GM21447 (cell line): Measurements from ENCODE around the gene TNNC1.

Experiments
- ATAC-seq: cut with Tn5 transposase; IDR thresholded peaks from one replicate; pipeline ENCODE4 v1.9.1; 2021; ENCODE audit not compliant: unreplicated experiment

TNNC1 gene

DNA sequence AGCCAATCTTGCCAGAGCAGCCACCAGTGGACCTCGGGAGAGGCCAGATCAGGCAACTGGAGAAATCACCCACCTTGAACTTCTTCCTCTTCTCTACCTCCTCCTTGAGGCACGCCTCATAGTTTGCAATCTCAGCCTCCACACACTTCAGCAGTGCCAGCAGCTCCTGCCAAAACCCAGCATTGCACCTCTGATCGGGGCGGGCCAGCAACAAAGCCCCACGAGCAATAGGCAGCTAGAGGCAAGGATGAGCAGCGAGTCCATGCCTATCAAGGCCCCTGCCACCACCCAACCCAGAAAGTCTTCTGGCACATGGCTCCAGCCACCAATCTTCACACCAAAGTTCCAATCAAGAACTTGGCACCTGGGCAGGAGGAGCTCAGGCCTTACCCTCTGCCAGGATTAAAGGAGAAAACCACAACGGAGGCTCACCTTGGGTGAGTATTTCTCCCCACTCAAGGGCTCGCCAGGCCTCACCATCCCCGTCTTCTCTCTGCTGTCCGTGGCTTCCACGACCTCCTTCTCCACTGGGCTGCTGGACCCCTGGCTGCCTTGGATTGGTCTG lies 51.1 kb downstream of the TNNC1 start:
- no peak for ATAC-seq

DNA sequence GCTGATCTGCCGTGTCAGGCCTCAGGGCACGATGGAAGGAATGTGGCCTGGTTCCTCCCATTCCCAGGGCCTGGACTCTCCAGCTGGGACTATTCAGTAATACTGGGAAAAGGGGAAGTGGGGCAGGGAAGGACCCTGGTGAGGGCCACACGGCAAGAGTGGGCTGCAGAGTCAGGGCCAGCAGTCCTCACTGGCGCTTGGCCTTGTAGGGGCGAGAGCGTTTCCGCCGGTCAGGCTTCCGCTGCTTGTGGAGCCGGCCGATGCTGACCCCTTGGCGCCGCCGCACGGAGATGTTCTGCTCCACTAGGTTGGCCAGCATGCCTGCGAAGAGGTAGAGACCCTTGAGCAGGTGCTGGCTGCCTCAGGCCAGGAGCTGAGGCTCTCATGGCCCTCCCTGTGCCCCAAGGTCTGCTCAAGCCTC lies 51.7 kb downstream of the TNNC1 start:
- ATAC-seq, result no peak

DNA sequence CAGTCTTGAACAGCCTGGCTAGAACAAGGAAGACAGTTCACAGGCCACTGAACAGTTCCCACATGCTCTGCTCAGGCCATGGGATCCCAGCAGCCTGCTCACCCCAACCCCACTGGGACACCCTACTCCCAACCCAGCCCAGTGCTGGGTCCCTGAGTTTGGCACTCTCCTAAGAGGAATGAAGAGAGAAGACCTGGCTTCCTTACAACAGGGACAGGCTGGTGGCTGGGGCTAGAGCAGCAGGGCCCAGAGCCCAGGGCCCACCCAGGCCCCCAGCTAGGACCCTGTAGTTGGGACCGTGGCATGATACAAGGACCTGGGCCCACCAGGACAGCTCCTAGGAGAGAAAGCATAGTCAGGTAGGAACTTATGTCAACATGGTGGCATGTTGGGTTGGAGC lies 52.3 kb downstream of the TNNC1 start:
- no peak for ATAC-seq
